Pancreas (tissue), 10 donors: ENCODE measurements around the gene TMEM74B. TPM values are rescaled to one million over a fixed set of nuclear protein-coding genes. Genes with fewer than 3 reads are reported as not detected.
"Not testable (repeated sequence)": the region's sequence is repeated elsewhere in the genome, so short reads cannot be mapped to it uniquely, and the experiment has no call there.

Source experiments
- ATAC-seq, 4 donors: fragments of 200-7000 bp; cut with Tn5 transposase; one replicate each; pipeline versions ENCODE4 v1.8.0 to v1.9.1; 2020; ENCODE audit warnings: mild to moderate bottlenecking in 4 of 4, moderate library complexity in 4 of 4
- DNase-seq, 6 donors: peaks; one replicate each; pipeline ENCODE4 v3.0.0-alpha.2; 2020
- FAIRE-seq: peaks from 2 replicates; lab custom pipeline; 2012; peaks lifted over from hg19 to GRCh38; lab: Jason Lieb, UNC
- H3K27ac ChIP-seq, 4 donors: fragments of 200-600 bp; sonication (generic); 1 replicate in 3 of 4; 2 replicates in 1 of 4; pipeline versions ENCODE4 v1.5.0 to v1.8.0; 2020
- H3K27me3 ChIP-seq, 4 donors: fragments of 200-600 bp; one replicate each; pipeline ENCODE4 v1.8.0; 2021
- H3K36me3 ChIP-seq, 3 donors: fragments of 200-600 bp; sonication (generic) in 1 of 3; one replicate each; pipeline versions ENCODE4 v1.5.0 to v1.8.0; 2020 to 2021
- H3K4me1 ChIP-seq, 3 donors: fragments of 200-600 bp; one replicate each; pipeline ENCODE4 v1.8.0; 2021
- H3K4me3 ChIP-seq, 4 donors: fragments of 200-600 bp; sonication (generic) in 2 of 4; one replicate each; pipeline versions ENCODE4 v1.5.0 to v1.8.0; 2020 to 2021
- H3K9me3 ChIP-seq, 4 donors: fragments of 200-600 bp; one replicate each; pipeline ENCODE4 v1.8.0; 2021
- CTCF ChIP-seq, 4 donors: fragments of 200-600 bp; sonication (generic) in 3 of 4; IDR thresholded peaks; one replicate each; pipeline versions ENCODE4 v1.5.0 to v1.8.0; 2021; ENCODE audit warnings: antibody characterized with exemption in 4 of 4
- WGBS, 2 donors: extraction: QIAGEN DNeasy Blood & Tissue Kit; methylation state at CpG; one replicate each; pipeline ENCODE4 v1.1.7; 2013; 5-methylcytosine and 5-hydroxymethylcytosine counted together
- intact Hi-C, 3 donors: fragments of 100-400 bp; cut with DNase I; formaldehyde crosslinking; loops; one replicate each; pipeline versions ENCODE4 v1.11.1 to v1.14.2; 2022
- polyA plus RNA-seq, 2 donors: library from polyadenylated mRNA; stranded (reverse); fragments of 200-250 nt; gene quantifications; one replicate each; pipeline ENCODE4 v1.2.3, GENCODE V29; 2013
- total RNA-seq, 6 donors: library from RNA; stranded (reverse); fragmentation: NEBNext Ultra II Directional in 4 of 6; extraction: Animal tissue kit (Norgen Biotek cat#: 25700) in 4 of 6; gene quantifications; one replicate each; pipeline versions ENCODE4 v1.2.1 to v1.2.4, GENCODE V29; 2021 to 2023
- donor health status: healthy with polysubstance abuse.
- donor health status: DM: no; HTN: no; CAD: no; lungs with moderate emphysema.
- donor health status: DM: no; HTN: no; CAD: no.
- donor health status: control.
- donor health status: control.
- donor health status: Bipolar disorder and iron deficiency.
- donor health status: DM: yes; HTN: yes; CAD: no.
- donor health status: DM: no; HTN: no; CAD: no.
- donor health status: DM: no; HTN: no; CAD: no.
- donor health status: DM: yes; HTN: yes; CAD: no.

The TMEM74B gene
- total and polyA plus RNA-seq, 8 donors = 0.22 to 15.3 (median 0.76) TPM

- DNase-seq (peak in 1 of 6 donors; percentile 74), FAIRE-seq (no peak), ATAC-seq (peak in 3 of 4 donors; percentile 30 to 64 (median 63))
- Histone ChIP-seq H3K4me1 (peaks cover 0 to 9% (median 0%) of the 10 kb centered on the region in 3 donors), H3K36me3 (no peaks in the 10 kb centered on the region), H3K4me3 (peak overlapping the region in 2 of 4 donors; percentile 26 to 39), H3K27me3 (peaks cover 0 to 26% (median 3%) of the 10 kb centered on the region in 4 donors), H3K27ac (no peak overlapping the region), H3K9me3 (no peaks in the 10 kb centered on the region)
- WGBS, 2 donors = 1 to 3% methylated on average over 10 to 30 of the region's 30 CpGs
- no peak for TF ChIP-seq CTCF (IDR thresholded peaks at IDR 0.05)
- intact Hi-C loops = no loop called here
These were observed 40.5 kb upstream of the TMEM74B start for GRCh38 chr20:1225263-1225782.

GRCh38 chr20:1224205-1224890 is 39.6 kb upstream of the TMEM74B start:
- Histone ChIP-seq H3K27me3 (peaks cover 0 to 22% (median 3%) of the 10 kb centered on the region in 4 donors), H3K36me3 (no peaks in the 10 kb centered on the region), H3K27ac (no peak overlapping the region), H3K4me3 (no peak overlapping the region), H3K9me3 (no peaks in the 10 kb centered on the region), H3K4me1 (peaks cover 0 to 9% (median 0%) of the 10 kb centered on the region in 3 donors)
- intact Hi-C loops = no loop called here
- no peak for ATAC-seq
- no peak for FAIRE-seq
- peak in 1 of 6 donors; percentile 38 for DNase-seq
- TF ChIP-seq CTCF (IDR thresholded peaks at IDR 0.05) = no peak
- WGBS, 2 donors = 78 to 82% methylated on average over 20 of the region's 20 CpGs

- FAIRE-seq, H3K9me3 ChIP-seq, H3K27me3 ChIP-seq, ATAC-seq, H3K4me1 ChIP-seq, intact Hi-C loops, H3K36me3 ChIP-seq, DNase-seq, H3K4me3 ChIP-seq, H3K27ac ChIP-seq: not testable (repeated sequence)
- WGBS, 2 donors = 89% methylated on average over 4 of the region's 4 CpGs
These were observed 38.0 kb upstream of the TMEM74B start for GRCh38 chr20:1222750-1223149.

GRCh38 chr20:1216527-1217427 is 32.0 kb upstream of the TMEM74B start:
- H3K27ac ChIP-seq, H3K36me3 ChIP-seq, H3K4me3 ChIP-seq, H3K27me3 ChIP-seq, H3K9me3 ChIP-seq, DNase-seq, H3K4me1 ChIP-seq, FAIRE-seq, ATAC-seq, intact Hi-C loops: not testable (repeated sequence)
- WGBS, 2 donors = 51 to 59% methylated on average over 19 of the region's 19 CpGs

GRCh38 chr20:1215386-1216170 is 30.8 kb upstream of the TMEM74B start:
- H3K4me3 ChIP-seq = no peak overlapping the region
- FAIRE-seq = no peak
- ATAC-seq = no peak
- no peak overlapping the region for H3K27ac ChIP-seq
- no peak for TF ChIP-seq CTCF (IDR thresholded peaks at IDR 0.05)
- H3K9me3 ChIP-seq = no peaks in the 10 kb centered on the region
- peaks cover 0 to 5% (median 0%) of the 10 kb centered on the region in 4 donors for H3K27me3 ChIP-seq
- WGBS, 2 donors = 67 to 77% methylated on average over 11 of the region's 11 CpGs
- DNase-seq = no peak
- H3K36me3 ChIP-seq = no peaks in the 10 kb centered on the region
- intact Hi-C loops = no loop called here
- no peaks in the 10 kb centered on the region for H3K4me1 ChIP-seq
